Measurements from ENCODE around the gene COG5.

Gene COG5

DNA sequence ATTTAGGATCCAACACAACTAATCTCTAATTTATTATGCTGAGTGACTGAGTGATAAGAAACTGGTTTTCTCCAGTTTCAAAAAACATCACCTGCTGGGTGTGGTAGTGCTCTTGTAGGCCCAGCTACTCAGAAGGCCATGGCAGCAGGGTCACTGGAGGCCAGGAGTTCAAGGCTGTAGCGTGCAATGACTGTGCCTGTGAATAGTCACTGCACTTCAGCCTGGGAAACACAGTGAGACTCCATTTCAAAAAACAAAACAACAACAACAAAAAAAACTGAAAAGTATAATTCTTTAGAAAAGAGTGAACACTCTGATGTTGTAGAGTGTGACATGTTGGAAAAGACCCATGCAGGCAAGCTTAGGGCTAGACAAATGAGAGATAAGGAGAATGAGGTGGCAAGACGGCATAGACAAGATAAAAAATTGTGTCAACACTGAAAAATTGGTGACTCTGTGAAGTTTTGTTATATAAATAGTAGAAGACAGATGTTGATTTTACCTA, 243.9 kb downstream of the COG5 start:
- no peak for DNase-seq

DNA sequence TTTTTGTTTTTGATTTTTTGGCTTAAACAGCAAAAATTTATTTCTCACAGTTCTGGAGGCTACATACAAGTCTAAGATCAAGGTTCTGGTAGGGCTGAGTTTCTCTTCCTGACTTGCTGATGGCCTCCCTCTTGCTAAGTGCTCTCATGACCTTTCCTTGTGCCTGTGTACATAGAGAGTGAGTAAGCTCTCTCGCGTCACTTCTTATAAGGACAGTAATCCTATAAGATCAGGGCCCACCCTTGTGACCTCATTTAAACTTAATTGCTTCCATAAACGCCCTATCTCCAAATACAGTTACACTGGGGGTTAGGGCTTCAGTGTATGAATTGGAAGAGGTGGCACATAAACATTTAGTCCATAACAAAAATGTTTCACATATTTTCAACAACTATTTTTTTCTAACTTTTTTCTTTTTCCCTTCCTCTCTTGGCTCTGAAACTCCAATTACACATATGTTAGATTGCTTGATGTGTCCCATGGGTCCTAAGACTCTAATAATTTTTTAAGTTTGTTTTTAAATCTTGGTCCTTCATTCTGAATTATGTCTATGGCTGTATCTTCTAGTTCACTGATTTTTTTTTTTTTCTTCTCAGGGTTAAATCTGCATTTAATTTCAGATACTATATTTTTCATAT, 245.1 kb downstream of the COG5 start:
- no peak for DNase-seq

DNA sequence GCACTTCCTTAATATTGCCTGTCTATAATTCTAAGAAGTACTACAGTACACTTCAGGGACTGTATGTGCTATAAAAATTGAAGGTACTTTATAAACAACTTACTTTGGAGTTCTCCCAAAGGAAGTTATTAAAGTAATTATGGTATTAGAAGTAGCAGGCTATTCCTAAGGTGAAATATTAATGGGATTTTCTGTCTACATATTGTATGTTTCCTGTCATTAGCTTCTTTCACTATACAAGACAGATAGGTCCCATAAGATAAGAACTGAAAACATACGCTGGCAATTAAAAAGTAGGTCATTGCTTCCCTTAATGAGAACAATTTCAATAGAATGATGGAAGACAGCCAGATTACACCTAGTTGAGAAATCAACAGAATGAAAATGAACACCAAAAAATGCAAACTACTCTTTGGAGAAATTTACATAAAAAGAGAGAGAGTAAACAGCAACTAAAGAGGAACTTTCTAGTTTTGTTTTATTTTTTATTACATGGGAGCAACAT, 248.0 kb downstream of the COG5 start:
- no peak for DNase-seq

DNA sequence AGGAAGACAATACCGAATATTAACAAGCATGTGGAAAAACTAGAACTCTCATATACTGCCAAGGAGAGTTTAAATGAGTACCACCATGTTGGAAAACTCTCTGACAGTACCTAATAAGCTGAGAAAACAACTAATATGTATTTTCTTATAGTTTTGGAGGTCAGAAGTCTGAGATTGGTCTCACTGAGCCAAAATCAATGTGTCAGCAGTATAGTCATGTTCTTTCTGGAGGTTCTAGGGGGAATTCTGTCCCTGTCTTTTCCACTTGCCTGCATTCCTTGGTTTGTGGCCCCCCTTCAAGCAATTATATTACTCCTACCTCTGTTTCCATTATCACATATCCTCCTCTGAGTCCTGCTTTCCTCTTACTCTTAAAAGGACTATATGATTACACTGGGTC, 250.4 kb downstream of the COG5 start:
- no peak for DNase-seq

DNA sequence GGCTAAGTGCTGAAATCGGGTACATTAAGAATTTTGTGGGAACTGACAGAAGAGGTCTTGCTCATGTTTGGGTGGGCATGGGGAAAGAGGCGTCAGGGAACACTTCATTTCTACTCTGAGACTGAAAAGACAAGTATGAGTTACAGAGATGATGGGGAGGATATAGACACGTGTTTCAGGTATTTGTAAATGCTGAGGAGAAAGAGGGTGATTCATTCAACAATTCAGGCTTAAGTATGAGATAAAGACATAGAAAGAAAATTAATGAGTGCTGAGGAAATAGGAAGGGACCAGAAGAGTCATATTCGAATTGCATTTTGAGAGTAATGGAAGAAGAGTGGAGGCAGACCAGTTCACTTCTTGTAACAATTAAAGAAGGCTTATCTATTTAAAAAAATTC, 251.3 kb downstream of the COG5 start:
- no peak for DNase-seq

DNA sequence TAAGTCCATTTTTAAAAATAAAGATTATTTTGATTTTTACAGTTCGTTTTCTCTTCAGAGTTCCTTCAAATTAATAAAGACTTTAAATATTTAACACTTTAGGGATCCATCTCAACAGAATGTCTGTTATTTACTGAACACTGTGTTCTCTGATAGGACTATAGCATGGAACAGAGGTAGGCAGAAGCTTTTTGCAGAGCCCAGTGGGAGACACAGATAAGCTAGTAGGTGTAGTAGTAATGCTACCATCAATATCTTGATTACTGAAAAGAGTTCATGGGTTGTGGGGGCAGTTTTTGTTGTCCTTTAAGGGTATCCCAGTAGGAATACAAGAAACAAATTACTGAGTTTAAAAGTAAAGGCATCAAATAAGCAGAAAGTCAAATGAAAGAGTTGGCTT, 254.4 kb downstream of the COG5 start:
- no peak for DNase-seq

DNA sequence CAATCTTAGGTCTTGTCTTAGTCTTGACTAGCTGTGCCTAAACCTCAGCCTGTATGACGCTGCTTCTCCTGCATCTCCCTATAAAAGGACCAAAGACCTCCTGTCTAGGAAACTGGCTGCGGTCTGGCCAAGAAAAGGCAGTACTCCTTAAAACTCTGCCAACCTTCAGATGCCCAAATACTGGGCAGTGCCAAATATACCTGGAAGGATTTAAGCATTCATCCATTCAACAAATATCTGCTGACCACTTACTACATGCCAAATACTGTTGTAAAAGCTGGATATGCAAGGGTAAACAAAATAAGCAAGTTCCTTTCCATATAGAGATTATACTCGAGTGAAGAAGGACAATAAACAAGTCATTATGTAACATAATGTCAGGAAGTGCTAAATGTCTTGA, 259.1 kb downstream of the COG5 start:
- DNase-seq = no peak

DNA sequence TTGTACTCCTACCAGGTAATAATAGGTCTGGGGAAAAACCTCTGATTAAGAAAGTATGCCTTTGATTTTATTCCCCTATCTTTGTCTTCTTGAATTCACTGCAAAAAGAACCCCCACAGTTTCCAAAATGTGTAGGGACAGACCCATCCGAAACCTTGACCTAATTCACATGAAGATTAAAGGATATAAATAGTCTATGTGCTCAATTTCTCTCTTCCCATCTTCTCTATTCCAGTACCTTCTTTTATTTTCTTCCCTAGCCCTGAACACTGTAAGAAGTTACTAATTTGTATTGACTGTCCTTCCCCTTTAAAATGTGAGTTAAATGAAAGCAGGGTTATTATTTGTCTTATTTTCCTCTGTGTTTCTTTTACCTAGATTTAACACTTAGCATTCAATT, 259.7 kb downstream of the COG5 start:
- no peak for DNase-seq

DNA sequence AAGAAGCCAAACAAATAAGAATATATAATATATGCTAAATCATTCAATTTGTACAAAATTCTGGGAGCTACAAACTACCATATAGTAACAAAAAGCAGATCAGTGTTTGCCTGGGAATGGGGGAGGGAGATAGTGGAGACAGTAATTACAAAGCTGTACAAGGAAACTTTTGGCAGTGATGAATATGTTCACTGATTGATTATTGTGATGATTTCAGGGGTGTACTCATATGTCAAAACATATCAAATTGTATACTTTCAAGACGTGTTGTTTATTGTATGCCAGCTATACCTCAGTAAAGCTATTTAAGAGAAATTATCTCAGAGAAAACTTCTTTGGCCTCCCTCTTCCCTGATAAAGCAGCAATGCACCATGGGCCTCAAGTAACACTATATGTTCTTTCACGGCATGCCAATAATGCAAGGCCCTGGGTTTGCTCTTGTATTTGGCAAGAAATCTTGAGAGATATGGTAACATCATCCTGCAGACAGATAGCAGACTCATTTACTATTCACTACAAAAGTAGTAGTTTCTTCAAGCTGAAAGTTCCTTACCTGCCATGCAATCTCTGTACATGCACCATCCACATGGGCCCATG, 261.4 kb downstream of the COG5 start:
- DNase-seq = no peak

DNA sequence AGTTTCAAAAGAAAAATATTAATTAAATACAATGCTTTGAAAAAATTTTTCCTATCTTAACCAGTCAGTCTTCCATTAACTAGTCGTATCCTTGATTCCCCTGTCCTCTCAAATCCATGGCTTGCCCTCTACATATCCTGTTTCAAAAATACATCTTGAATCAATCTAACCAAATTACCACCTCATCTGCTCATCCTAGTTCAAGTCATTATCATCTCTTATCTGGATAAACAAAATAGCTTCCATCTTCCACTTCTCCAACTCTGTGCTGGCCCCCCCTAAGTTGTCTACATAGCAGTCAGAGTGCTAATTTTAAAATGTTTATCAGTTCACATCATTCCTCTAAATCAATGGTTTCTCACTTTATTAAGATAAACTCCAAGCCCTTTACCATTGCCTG, 269.5 kb downstream of the COG5 start:
- no peak for DNase-seq

DNA sequence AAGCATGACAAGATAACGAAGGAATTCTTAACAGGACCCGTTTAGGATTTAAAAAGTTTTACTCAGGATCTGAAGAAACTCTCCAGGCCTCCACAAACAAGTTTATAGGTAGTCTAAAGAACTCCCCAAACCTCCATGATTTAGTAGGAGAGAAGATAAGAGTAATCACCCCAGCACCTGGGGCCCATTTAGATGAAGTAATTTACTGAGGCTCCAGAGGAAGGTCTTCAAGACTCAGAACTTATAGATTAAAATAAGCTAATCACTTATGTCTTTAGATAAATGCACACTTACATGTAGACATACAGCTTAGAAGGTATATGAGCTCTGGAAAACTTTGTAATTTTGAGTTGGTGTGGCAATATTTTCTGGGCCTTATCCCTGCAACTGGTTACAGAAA, 271.1 kb downstream of the COG5 start:
- no peak for DNase-seq

DNA sequence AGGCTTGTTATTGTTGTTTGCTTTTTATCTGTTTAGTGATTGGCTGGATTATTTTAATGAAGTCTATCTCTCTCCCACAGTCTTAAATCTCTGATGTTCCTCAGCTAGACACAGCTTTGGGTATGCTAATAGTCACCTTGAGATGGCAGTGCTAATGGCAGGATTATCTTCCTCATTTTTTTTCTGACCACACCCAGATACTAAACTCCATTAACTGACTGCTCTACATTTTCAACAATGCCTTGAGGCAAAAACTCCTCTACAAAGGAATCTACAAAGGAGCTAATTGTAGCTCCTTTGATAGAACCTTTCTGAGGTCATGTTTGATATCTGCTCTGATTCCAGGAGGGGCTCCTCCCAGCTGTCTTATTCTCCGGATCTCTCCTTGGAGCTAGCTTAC, 272.3 kb downstream of the COG5 start:
- DNase-seq = no peak

DNA sequence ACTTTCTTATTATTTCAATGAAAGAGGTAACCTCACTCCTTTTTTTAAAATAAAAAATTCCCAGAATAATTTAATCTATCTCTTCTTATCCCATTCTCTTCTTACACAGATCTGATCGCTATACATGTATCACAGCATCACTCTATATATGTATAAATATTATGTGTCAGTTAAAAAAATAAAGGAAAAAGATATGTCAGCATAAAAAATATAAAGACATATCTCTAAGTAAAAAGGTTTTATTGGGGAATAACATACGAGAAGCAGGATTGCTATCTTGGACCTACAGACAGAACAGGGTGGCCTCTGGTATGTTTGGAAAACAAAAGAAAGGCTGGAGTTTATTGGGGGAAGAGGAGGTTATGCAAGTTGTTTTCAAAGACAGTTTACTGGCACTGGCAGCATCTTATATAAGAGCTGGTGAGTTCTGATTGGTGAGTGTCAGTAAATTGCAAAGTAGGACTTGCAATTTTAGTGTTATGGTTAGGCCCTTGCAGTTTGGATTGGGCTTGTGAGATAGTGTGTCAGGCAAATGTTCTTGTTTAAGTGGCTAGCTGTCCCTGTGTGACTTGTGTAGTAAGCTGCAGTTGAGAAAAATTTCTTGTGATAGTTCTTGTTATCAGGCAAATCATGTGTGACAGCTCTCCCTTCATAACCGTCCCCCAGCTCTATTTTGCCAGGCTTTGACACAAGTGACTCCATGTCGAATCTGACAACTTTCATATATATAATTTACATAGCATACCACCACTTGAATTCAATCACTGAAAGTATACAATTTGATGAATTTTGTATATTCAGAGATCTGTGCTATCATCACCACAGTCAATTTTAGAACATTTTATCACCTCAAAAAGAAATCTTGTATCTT, 276.7 kb downstream of the COG5 start:
- no peak for DNase-seq

DNA sequence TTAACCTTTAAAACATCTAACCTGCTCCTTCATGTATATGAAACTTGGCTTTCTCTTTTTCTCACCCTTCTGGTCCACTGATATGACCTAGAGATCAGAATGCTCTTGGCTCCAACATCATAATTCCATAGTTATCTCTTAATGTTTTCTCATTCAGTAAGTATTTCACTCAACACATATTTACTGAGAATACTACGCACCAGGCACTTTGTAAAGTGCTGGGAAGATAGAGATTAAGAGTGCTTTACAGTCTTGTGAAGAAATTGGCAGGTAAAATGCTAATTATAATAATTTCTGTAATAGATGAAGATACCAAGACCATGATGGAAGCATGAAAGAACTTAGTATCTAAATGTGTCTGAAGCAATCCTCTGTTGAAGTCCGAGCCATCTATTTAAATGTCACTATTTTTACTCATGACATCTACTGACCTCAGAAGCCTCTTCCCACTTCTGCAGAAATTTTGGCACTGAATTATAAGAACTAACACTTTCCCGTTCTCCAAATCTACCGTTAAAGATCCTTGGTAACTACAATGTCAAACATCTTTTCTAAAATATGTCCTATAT, 278.7 kb downstream of the COG5 start:
- no peak for DNase-seq

DNA sequence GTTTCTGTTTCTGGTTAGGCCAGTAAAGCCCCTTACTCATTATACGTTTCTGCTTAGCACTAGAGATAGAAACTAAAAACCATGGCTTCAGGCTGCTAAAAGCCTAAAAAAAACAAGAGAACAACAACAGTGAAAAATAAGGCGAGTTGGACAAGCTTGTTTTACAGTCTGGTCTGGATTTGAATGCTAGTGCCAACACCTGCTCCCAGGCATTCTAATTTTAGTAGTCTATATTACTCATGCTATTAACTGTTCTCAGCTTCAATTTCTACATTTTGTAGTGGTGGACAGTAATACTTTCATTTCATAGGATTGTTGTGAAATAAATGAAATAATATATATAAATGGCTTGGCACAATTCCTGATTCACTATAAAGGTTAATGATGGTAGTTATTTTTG, 286.4 kb downstream of the COG5 start:
- DNase-seq = no peak

DNA sequence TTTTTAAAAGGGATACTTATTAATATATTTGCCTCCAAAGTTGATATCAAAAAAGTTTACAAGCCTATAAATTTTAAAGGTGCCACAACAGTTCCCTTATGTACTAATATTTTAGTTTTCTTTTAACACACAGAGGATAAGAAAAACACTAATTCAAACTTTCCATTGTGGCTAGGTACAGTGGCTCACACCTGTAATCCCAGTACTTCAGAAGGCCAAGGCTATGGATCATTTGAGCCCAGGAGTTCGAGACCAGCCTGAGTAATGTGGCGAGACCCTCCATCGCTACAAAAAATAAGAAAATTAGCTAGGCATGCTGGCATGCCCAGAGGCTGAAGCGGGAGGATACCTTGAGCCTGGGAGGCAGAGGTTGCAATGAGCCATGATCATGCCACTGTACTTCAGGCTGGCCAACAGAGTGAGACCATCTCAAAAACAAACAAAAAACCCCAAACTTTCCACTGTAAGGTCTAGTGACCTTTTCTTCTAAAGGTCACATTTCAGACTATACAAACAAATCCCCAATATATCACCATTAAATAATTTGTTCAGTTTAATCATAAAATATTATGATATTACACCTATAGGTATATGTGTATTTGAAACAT, 287.4 kb downstream of the COG5 start:
- DNase-seq = no peak

DNA sequence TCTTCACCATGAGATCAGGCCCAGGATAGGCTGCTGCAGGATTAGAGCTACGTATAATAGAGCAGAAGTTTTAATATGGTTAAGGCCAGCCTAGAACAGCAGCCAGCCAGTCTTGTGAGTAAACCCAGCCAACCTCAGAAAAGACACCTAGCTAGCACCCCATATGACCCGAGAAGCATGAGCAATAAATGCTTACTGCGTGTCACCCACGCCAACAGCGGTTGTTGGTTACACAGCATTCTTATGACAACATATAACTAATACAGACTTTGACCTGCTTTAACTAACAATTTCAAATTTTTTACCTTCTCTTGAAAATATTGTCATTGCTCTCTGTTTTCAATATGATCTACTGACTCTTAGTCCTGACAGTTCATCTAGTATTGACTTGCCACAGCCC, 289.2 kb downstream of the COG5 start:
- DNase-seq = peak; percentile 5

DNA sequence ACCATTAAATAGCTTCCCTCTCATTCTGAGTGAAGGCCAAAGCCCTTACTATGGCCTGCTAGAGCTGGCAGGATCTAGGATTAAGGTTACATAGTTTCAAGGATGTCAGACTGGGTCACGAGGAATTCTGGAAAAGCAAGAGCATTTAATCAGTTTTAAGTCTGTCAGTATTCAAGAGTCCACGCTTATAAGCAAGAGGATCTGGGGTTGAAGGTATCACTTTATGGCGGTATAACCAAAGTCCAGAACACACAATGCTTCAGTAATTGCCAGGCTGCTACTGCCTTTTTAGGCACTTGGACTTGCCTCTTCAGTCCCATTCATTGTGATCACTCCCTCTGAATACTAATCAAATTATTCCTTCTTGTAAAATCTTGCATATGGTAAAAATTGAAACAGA, 293.9 kb downstream of the COG5 start:
- no peak for DNase-seq

DNA sequence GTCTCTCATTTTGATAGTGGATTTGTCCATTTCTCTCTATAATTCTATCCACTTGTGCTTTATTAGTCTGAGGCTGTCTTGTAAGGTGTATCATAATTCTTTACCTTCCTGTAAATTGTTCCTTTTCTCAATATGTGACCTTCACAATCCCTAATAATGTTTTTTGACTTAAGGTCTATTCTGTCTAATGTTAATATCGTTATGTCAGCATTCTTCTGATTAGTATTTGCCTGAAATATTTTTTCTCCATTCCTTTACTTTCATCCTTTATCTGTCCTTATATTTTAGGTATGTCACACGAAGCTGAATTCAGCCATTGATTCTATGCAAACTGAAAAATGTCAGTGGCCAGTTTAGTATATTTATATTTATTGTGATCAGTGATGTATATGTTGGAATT, 295.1 kb downstream of the COG5 start:
- DNase-seq = no peak

DNA sequence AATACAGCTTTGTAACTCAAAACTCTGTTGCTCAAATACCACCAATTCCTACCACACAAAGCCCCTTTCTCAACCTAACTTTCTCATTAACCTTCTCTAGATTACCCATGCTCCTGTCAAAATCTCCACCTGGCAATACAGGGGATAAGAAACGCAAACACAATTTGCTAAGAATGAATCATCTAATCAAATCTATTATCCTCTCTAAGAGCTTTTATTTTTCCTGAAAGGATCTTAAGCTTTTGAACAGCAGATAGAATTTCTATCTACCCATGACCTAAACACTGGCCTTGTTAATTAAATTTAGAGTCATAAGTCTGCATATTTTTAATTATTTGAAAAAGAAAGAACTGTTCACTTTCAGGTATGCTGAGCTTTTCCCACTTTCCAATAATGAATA, 296.6 kb downstream of the COG5 start:
- no peak for DNase-seq

DNA sequence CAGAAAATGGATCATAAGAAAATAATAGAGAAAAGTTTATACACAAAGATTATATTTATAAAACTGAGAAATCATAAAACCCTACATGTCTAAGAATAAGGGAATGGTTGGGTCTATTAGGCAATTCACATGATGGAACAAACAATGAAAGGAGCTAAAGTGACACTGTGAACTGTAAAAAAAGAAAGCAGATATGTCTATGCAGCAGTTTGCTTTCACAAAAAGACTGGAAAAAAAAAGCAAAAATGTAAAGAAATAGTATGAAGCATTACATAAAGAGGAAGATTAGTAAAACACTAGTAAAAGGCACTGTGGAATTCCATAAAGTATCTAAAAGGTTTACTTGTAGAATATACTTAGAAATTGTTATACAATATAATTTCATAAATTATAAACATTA, 299.0 kb downstream of the COG5 start:
- no peak for DNase-seq

DNA sequence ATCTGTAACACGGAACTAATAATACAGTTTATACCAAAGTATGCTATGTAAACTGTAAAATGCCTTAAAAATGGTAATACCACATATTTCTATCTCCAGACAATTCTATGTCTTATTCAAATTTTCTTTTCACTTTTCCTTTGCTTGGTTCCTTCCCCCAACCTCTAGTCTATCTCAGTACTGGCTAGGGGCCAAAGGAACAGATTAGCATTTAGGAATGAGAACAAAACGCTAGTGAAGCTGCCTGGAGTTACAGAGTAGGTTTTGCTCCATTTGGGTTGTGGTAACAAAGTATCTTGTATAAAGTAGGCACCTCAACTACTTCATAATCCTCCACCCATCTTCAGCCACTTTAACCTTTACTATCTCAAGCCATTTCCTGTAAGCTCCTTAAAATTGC, 300.9 kb downstream of the COG5 start:
- DNase-seq = no peak

DNA sequence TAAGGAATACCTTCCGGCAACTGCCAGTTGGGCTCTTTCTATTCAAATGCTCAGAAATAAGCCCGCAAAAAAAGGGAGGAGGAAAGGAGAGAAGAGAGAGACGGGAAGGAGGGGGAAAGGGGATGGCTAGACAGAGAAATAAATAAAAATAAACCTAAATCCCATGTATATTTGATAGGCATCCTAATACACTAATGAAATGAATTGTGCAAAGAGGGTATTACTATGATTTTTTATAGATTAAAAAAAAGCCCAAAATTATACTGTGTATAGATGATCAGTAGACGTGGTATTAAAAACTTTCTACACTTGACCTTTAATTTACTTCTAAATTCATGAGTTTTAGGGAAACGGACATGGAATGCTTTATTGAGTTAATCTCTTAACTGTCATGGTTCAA, 305.0 kb downstream of the COG5 start:
- no peak for DNase-seq
